Neural crest cell (in vitro differentiated cells): ENCODE results near the gene BACH2. TPM values are rescaled to one million over a fixed set of nuclear protein-coding genes. Genes with fewer than 3 reads are reported as not detected.

Experiments used
- DNase-seq: peaks from one replicate; pipeline ENCODE4 v3.0.0; 2021; ENCODE audit warnings: low read depth, mixed read lengths, low spot score
- H3K27ac Mint-ChIP-seq: one replicate; pipeline ENCODE4 v1.8.0; 2021; ENCODE audit warnings: mild to moderate bottlenecking, mixed read lengths; ENCODE audit not compliant: unreplicated experiment
- H3K27me3 Mint-ChIP-seq: 2 replicates; pipeline ENCODE4 v1.8.0; 2021; ENCODE audit warnings: low read depth, mild to moderate bottlenecking, mixed read lengths
- H3K36me3 Mint-ChIP-seq: 2 replicates; pipeline ENCODE4 v1.8.0; 2021; ENCODE audit warnings: low read depth, mild to moderate bottlenecking, mixed read lengths
- H3K4me1 Mint-ChIP-seq: 2 replicates; pipeline ENCODE4 v1.8.0; 2021; ENCODE audit warnings: mixed read lengths
- H3K4me3 Mint-ChIP-seq: one replicate; pipeline ENCODE4 v1.8.0; 2021; ENCODE audit warnings: mild to moderate bottlenecking, mixed read lengths
- H3K9me3 Mint-ChIP-seq: 2 replicates; pipeline ENCODE4 v1.8.0; 2021; ENCODE audit warnings: mixed read lengths
- total RNA-seq: library from RNA; stranded (reverse); gene quantifications from 2 replicates; pipeline ENCODE4 v1.2.1, GENCODE V29; 2021
- TF ChIP-seq, protein P1 (sequence below): fragments of 200-600 bp; sonication (generic); conservative IDR thresholded peaks from 2 replicates; pipeline ENCODE4 v1.5.0; 2021; ENCODE audit warnings: antibody characterized with exemption, mild to moderate bottlenecking

BACH2 gene
- total RNA-seq, 1 donor from 2014 or later = 13.1 TPM

DNA sequence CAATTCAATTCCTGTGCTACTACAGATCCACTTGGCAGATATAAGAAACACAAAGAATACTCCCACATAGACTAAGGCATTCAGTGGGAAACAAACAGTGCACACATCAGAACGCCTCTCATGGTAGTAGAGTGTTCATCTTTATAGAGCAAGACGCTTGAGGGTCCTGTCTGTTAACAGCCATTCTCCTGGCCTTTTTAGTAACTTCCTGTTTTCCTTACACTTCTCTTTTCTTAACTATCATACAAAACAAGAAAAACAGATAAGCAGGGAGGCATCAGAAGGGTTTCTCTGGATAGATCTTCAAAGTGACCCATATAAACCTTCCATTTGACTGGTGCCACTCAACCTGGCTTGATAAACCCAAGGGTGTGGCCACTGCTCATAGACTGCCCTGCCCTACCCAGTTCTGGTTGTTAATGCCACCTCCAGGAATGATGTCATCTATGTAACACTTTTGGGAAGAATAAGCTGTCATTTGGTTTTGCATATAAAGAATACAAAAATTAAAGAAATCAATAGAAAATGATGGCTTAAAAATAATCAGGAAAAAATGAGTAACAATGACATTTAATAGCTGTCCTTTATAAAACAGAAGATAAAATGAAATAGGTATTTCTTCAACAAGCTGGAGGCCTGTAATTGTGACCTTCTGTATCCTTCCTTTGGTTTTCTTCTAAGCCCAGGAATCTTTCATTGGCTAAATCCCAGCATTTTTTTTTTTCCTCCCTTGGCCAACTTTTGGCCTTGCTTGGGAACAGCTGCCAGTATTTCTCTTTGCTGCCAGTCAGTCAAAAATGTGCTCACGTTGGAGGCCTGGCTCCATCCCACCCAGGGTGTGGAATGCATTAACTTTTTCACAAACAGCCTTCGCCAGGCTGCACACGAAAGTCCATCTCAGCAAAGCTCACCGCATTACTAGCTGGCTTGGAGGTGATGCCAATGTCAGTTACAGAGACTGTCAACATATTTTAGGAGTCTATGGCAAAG, 298.9 kb downstream of the BACH2 start:
- H3K4me3 Mint-ChIP-seq = no peak overlapping the region
- DNase-seq = no peak
- H3K27me3 Mint-ChIP-seq = no peaks in the 10 kb centered on the region
- TF ChIP-seq, protein P1, sequence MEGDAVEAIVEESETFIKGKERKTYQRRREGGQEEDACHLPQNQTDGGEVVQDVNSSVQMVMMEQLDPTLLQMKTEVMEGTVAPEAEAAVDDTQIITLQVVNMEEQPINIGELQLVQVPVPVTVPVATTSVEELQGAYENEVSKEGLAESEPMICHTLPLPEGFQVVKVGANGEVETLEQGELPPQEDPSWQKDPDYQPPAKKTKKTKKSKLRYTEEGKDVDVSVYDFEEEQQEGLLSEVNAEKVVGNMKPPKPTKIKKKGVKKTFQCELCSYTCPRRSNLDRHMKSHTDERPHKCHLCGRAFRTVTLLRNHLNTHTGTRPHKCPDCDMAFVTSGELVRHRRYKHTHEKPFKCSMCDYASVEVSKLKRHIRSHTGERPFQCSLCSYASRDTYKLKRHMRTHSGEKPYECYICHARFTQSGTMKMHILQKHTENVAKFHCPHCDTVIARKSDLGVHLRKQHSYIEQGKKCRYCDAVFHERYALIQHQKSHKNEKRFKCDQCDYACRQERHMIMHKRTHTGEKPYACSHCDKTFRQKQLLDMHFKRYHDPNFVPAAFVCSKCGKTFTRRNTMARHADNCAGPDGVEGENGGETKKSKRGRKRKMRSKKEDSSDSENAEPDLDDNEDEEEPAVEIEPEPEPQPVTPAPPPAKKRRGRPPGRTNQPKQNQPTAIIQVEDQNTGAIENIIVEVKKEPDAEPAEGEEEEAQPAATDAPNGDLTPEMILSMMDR = no peak
- peaks cover 4% of the 10 kb centered on the region for H3K4me1 Mint-ChIP-seq
- H3K27ac Mint-ChIP-seq = no peak overlapping the region
- peaks cover 5% of the 10 kb centered on the region for H3K36me3 Mint-ChIP-seq
- peaks cover 3% of the 10 kb centered on the region for H3K9me3 Mint-ChIP-seq

DNA sequence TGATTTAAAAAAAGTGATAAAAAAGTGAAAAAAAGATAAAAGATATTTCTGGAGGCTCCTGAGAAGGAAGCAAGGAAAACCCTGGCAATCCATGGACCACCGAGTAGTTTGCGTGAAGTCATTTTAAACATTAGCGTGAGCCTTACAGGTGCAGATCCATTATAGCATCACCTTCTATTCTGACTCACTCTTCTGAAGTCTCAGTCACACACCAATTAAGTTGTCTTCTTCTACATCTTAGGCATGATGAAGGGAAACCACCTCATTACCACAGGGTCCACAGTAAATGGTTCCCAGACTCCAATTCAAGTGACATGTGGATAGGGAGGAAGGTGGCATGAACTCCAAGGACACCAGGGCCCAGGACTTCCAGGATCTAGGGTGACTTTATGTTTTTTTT, 303.2 kb downstream of the BACH2 start:
- Mint-ChIP-seq H3K27me3 (no peaks in the 10 kb centered on the region), H3K9me3 (peaks cover 3% of the 10 kb centered on the region), H3K36me3 (peaks cover 8% of the 10 kb centered on the region), H3K27ac (no peak overlapping the region), H3K4me1 (peaks cover 4% of the 10 kb centered on the region), H3K4me3 (no peak overlapping the region)
- no peak for DNase-seq
- TF ChIP-seq, protein P1 = no peak

DNA sequence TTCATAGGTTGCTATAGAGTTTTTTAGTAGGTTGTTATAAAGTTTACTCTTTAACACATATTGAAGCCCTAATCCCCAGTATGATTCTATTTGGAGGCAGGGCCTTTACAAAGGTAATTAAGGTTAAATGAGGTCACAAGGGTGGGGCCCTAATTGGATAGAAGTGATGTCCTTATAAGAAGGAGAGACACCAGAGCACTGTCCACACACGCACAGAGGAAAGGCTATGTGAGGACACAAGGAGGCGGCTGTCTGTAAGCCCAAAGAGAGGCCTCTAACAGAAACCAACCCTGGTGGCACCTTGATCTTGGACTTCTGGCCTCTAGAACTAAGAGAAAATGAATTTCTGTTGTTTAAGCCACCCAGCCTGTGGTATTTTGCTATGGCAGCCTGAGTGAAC, 303.8 kb downstream of the BACH2 start:
- Mint-ChIP-seq H3K36me3 (peaks cover 8% of the 10 kb centered on the region), H3K27me3 (no peaks in the 10 kb centered on the region), H3K27ac (no peak overlapping the region), H3K4me3 (no peak overlapping the region), H3K9me3 (peaks cover 3% of the 10 kb centered on the region), H3K4me1 (peaks cover 7% of the 10 kb centered on the region)
- DNase-seq = no peak
- TF ChIP-seq, protein P1 = no peak

DNA sequence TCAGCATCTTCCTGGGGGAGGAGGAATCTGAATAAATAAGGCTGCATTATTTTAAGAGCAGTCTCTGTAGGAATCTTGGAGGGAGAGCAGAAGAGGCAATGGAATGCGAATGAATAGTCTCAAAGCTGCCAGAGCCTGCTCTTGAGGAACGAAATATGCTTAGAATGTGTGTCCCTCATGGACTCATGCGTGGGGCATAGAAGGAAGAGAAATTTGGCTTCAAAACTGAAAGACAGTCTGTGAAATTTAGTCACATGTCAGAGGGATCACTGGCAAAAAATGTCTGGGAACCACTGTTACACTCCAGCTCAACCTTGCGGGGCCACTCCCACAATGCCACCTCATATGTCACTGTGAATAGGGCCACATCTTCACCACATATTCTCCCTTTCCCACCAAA, 306.9 kb downstream of the BACH2 start:
- Mint-ChIP-seq H3K27me3 (no peaks in the 10 kb centered on the region), H3K27ac (no peak overlapping the region), H3K9me3 (no peaks in the 10 kb centered on the region), H3K4me1 (peaks cover 32% of the 10 kb centered on the region), H3K4me3 (no peak overlapping the region), H3K36me3 (peaks cover 3% of the 10 kb centered on the region)
- TF ChIP-seq, protein P1 = no peak
- DNase-seq = no peak

DNA sequence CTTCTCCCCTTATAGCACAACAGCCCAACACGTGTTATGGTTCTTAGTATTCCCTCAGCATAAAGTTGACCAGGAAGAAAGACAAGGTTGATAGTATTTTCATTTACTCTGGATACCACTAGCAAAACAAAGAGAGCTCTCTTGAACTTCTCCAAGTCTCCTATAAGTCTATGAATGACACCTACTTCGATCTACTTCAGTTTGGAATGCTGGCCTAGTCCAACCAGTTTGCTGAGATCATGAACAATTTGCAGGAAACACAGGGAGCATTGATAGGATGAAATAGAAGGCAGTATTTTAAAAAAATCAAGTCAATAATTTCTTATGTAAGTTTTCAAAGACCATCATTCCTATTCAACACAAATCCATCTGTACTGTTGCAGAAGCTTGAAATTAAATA, 308.8 kb downstream of the BACH2 start:
- Mint-ChIP-seq H3K27me3 (no peaks in the 10 kb centered on the region), H3K9me3 (no peaks in the 10 kb centered on the region), H3K4me1 (peaks cover 39% of the 10 kb centered on the region), H3K36me3 (peaks cover 3% of the 10 kb centered on the region), H3K4me3 (no peak overlapping the region), H3K27ac (no peak overlapping the region)
- DNase-seq = no peak
- TF ChIP-seq, protein P1 = no peak
